A673 (cell line): ENCODE results near the gene PDE10A. TPM values are rescaled to one million over a fixed set of nuclear protein-coding genes. Genes with fewer than 3 reads are reported as not detected.

Experiments used
- BruUV-seq: library from RNA; stranded (reverse); fragments of 400-500 nt; replicated peaks from 2 replicates; lab custom pipeline; 2021; lab: Mats Ljungman, UMichigan
- CTCF ChIA-PET: fragments of 300-600 bp; sonication (Branson Sonifier 250); formaldehyde crosslinking; loops from one replicate; lab custom pipeline; 2022; ENCODE audit warnings: antibody characterized with exemption; lab: Charles Lee
- POLR2A ChIA-PET: fragments of 300-600 bp; sonication (Branson Sonifier 250); formaldehyde crosslinking; loops from one replicate; lab custom pipeline; 2022; ENCODE audit warnings: antibody characterized with exemption; ENCODE audit not compliant: low non-redundant PET; lab: Charles Lee
- DNase-seq: peaks from one replicate; pipeline ENCODE4 v3.0.0-alpha.2; 2015; ENCODE audit warnings: low spot score
- H3K27ac ChIP-seq: fragments of 200-600 bp; sonication (generic); 2 replicates; pipeline ENCODE4 v1.5.1; 2016; ENCODE audit warnings: mixed run types, low read depth, mild to moderate bottlenecking, mixed read lengths, antibody characterized with exemption, low read length; ENCODE audit not compliant: poor library complexity, severe bottlenecking
- H3K27me3 ChIP-seq: fragments of 200-600 bp; sonication (generic); replicated peaks from 2 replicates; pipeline ENCODE4 v1.6.1; 2017; ENCODE audit warnings: mixed run types, low read depth, mild to moderate bottlenecking, mixed read lengths, antibody characterized with exemption, low read length; ENCODE audit not compliant: insufficient read depth, poor library complexity
- H3K36me3 ChIP-seq: fragments of 200-600 bp; sonication (generic); 2 replicates; pipeline ENCODE4 v1.6.1; 2016; ENCODE audit warnings: mixed run types, mild to moderate bottlenecking, mixed read lengths, antibody characterized with exemption, low read length; ENCODE audit not compliant: insufficient read depth, poor library complexity, severe bottlenecking
- H3K4me1 ChIP-seq: fragments of 200-600 bp; sonication (generic); 2 replicates; pipeline ENCODE4 v1.6.1; 2017; ENCODE audit warnings: mixed run types, mild to moderate bottlenecking, mixed read lengths, antibody characterized with exemption, low read length; ENCODE audit not compliant: insufficient read depth, poor library complexity, severe bottlenecking
- H3K4me3 ChIP-seq: fragments of 200-600 bp; sonication (generic); 2 replicates; pipeline ENCODE4 v1.5.1; 2016; ENCODE audit warnings: low read depth, mixed run types, mild to moderate bottlenecking, mixed read lengths, low read length; ENCODE audit not compliant: poor library complexity, severe bottlenecking
- H3K9me3 ChIP-seq: fragments of 200-600 bp; sonication (generic); 2 replicates; pipeline ENCODE4 v1.6.1; 2016; ENCODE audit warnings: mixed run types, low read depth, mild to moderate bottlenecking, mixed read lengths, antibody characterized with exemption, low read length; ENCODE audit not compliant: poor library complexity, severe bottlenecking
- CTCF ChIP-seq: fragments of 300-800, 200-600 bp; sonication (generic); conservative IDR thresholded peaks from 2 replicates; pipeline ENCODE4 v1.5.1; 2017; ENCODE audit warnings: low read depth, mild to moderate bottlenecking, antibody characterized with exemption, low read length, moderate library complexity, mixed read lengths
- EZH2 ChIP-seq: fragments of 200-600 bp; sonication (generic); IDR thresholded peaks from 2 replicates; pipeline ENCODE4 v1.6.1; 2017; ENCODE audit warnings: borderline replicate concordance, low read depth, mild to moderate bottlenecking, mixed read lengths, antibody characterized with exemption, low read length; ENCODE audit not compliant: poor library complexity, severe bottlenecking
- intact Hi-C: fragments of 100-400 bp; cut with micrococcal nuclease; formaldehyde crosslinking; loops from one replicate; pipeline ENCODE4 v1.10.0; 2022; ENCODE audit not compliant: unreplicated experiment
- total RNA-seq: library from RNA; stranded (reverse); gene quantifications from 2 replicates; pipeline ENCODE4 v1.2.3, GENCODE V29; 2021

The PDE10A gene
- total RNA-seq, 1 experiment from 2014 or later = 2.3 TPM

GRCh38 chr6:165637586-165637985, 25.5 kb downstream of the PDE10A start:
- no peak overlapping the region for H3K4me3 ChIP-seq
- H3K9me3 ChIP-seq = no peaks in the 10 kb centered on the region
- H3K27me3 ChIP-seq = peaks cover 11% of the 10 kb centered on the region
- DNase-seq = no peak
- ChIA-PET POLR2A (no interaction called here), CTCF (no interaction called here)
- TF ChIP-seq CTCF (no peak), EZH2 (no peak)
- no peaks in the 10 kb centered on the region for H3K4me1 ChIP-seq
- no peaks in the 10 kb centered on the region for H3K36me3 ChIP-seq
- no peak overlapping the region for H3K27ac ChIP-seq
- intact Hi-C loops = no loop called here
- BruUV-seq = no TSS peak

GRCh38 chr6:165636402-165637048, 26.5 kb downstream of the PDE10A start:
- CTCF ChIA-PET = no interaction called here
- no peak for DNase-seq
- BruUV-seq = no TSS peak
- TF ChIP-seq CTCF = no peak
- TF ChIP-seq EZH2 = no peak
- Histone ChIP-seq H3K36me3 (no peaks in the 10 kb centered on the region), H3K27ac (no peak overlapping the region), H3K27me3 (peaks cover 16% of the 10 kb centered on the region), H3K4me1 (no peaks in the 10 kb centered on the region), H3K9me3 (no peaks in the 10 kb centered on the region), H3K4me3 (no peak overlapping the region)
- POLR2A ChIA-PET = no interaction called here
- intact Hi-C loops = no loop called here

- no peak for DNase-seq
- intact Hi-C loops = no loop called here
- Histone ChIP-seq H3K9me3 (no peaks in the 10 kb centered on the region), H3K27me3 (peaks cover 16% of the 10 kb centered on the region), H3K36me3 (no peaks in the 10 kb centered on the region), H3K4me1 (no peaks in the 10 kb centered on the region), H3K27ac (no peak overlapping the region), H3K4me3 (no peak overlapping the region)
- BruUV-seq = no TSS peak
- TF ChIP-seq CTCF (no peak), EZH2 (no peak)
- POLR2A ChIA-PET = no interaction called here
- CTCF ChIA-PET = no interaction called here
Observed at GRCh38 chr6:165635965-165636364, 27.1 kb downstream of the PDE10A start.
